Stomach (tissue), 4 donors: ENCODE measurements around the gene TRAK1.

Experiments used
- CTCF ChIP-seq, 7 experiments: fragments of 450-650 bp in 4 of 7; fragments of 200-600 bp in 3 of 7; sonication (generic) in 3 of 7; IDR thresholded peaks; one replicate each; pipeline ENCODE4 v1.5.1; 2016 to 2019; ENCODE audit warnings: antibody characterized with exemption in 7 of 7, control low read depth in 2 of 7, mild to moderate bottlenecking in 1 of 7
- POLR2A ChIP-seq, 4 donors: fragments of 450-650 bp; IDR thresholded peaks; one replicate each; pipeline ENCODE4 v1.6.1; 2016; ENCODE audit warnings: antibody characterized with exemption in 4 of 4, control low read depth in 2 of 4, mild to moderate bottlenecking in 1 of 4, moderate library complexity in 1 of 4

- TF ChIP-seq POLR2A (IDR thresholded peaks at IDR 0.05) (no peak), CTCF (IDR thresholded peaks at IDR 0.05) (no peak)
Measured at GRCh38 chr3:42269647-42270046, 178.5 kb downstream of the TRAK1 start.
